ENCODE data around the gene MARCKS. TPM values are rescaled to one million over a fixed set of nuclear protein-coding genes. Genes with fewer than 3 reads are reported as not detected.

Gene MARCKS
- total and polyA plus RNA-seq, 2 donors (not counting 3 experiments of a cell fraction or from before 2014, with no cell fraction given): 59.5 to 315 TPM

GRCh38 chr6:113824411-113824810 is 32.7 kb upstream of the MARCKS start:
- Histone ChIP-seq H3K9me3 (replicated peaks; ENCODE audit: control insufficient read depth, insufficient read depth, low read length) (no peaks in the 10 kb centered on the region), H3K79me2 (ENCODE audit: control insufficient read depth, insufficient read depth, low read length) (no peaks in the 10 kb centered on the region), H3K27me3 (ENCODE audit: control insufficient read depth in 2 of 2, insufficient read depth in 2 of 2, low read length in 2 of 2) (no peaks in the 10 kb centered on the region), H3K9ac (replicated peaks; ENCODE audit: extremely low read depth, insufficient read depth, low read length) (no peak overlapping the region), H2AFZ (ENCODE audit: low read depth, low read length) (no peak overlapping the region), H3K27ac (ENCODE audit: insufficient read depth, low read depth, low read length) (no peak overlapping the region), H3K36me3 (ENCODE audit: control insufficient read depth in 2 of 2, extremely low read depth in 1 of 2, insufficient read depth in 2 of 2, low read length in 2 of 2) (no peaks in the 10 kb centered on the region), H4K20me1 (replicated peaks; ENCODE audit: control insufficient read depth, extremely low read depth, insufficient read depth, low read length) (no peaks in the 10 kb centered on the region), H3K4me1 (ENCODE audit: control insufficient read depth, extremely low read depth, insufficient read depth, low read length) (no peaks in the 10 kb centered on the region), H3K4me2 (ENCODE audit: insufficient read depth, low read length) (no peak overlapping the region), H3K4me3 (replicated peaks in 1 of 3; ENCODE audit: insufficient read depth in 1 of 3, low read depth in 1 of 3, low read length in 3 of 3) (no peak overlapping the region), H3K9me1 (replicated peaks; ENCODE audit: control insufficient read depth, extremely low read depth, insufficient read depth, low read length) (no peaks in the 10 kb centered on the region)
- POLR2A ChIA-PET: no interaction called here
- no TSS peak for BruUV-seq (replicated peaks)
- no peak for TF ChIP-seq JUN (IDR thresholded peaks at IDR 0.05; ENCODE audit: borderline replicate concordance, insufficient read depth, insufficient read length, low read depth)
- no peak for TF ChIP-seq POLR2AphosphoS5 (IDR thresholded peaks at IDR 0.05; ENCODE audit: insufficient read depth, low read depth, low read length)
- TF ChIP-seq MYC (IDR thresholded peaks at IDR 0.05; ENCODE audit: low read depth, low read length): no peak
- no peak for TF ChIP-seq GATA2 (IDR thresholded peaks at IDR 0.05; ENCODE audit: insufficient read depth, insufficient read length, low read depth, low read length)
- no peak for TF ChIP-seq FOS (IDR thresholded peaks at IDR 0.05; ENCODE audit: borderline replicate concordance, insufficient read depth, low read length)
- TF ChIP-seq CTCF (IDR thresholded peaks at IDR 0.05; ENCODE audit: extremely low read depth in 1 of 2, insufficient read depth in 1 of 2, low read depth in 1 of 2, low read length in 2 of 2): no peak
- TF ChIP-seq EZH2 (IDR thresholded peaks at IDR 0.05; ENCODE audit: borderline replicate concordance, low read depth, low read length, severe bottlenecking): no peak
- TF ChIP-seq, protein P1, sequence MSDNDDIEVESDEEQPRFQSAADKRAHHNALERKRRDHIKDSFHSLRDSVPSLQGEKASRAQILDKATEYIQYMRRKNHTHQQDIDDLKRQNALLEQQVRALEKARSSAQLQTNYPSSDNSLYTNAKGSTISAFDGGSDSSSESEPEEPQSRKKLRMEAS (IDR thresholded peaks at IDR 0.05; ENCODE audit: insufficient read depth, insufficient read length): no peak
- no peak for TF ChIP-seq POLR2A (IDR thresholded peaks at IDR 0.05; ENCODE audit: low read depth, low read length)
- intact Hi-C loops (cut with micrococcal nuclease): no loop called here
- DNase-seq (ENCODE audit: low read depth, low spot score) (no peak), FAIRE-seq (no peak)
- dilution Hi-C loops (cut with MboI; ENCODE audit: extremely low pct_ligation_motif_present, low sequenced_read_pairs): no loop called here
- CTCF ChIA-PET: no interaction called here

Data from endothelial cell of umbilical vein (primary cell).